Measurements from ENCODE around the gene GREB1.

DNA sequence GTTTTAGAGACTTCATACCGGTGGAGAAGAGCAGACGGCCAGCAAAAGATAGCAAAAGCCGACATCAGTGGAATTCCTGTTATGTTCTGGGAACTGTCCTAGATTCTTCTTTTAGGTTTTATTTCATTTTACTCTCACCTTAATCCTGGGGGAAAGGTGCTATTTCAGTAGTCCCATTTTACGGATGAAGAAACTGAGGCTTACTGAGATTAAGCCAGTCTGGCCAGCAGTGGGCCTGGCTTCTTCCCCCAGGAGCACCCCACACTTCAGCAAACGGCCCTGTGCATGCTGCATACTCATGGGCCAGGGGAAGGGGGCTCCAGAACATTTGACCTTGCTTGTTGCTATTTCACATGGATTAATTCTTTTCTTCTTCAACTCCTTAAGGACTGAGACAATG is 79.5 kb downstream of the GREB1 start:
- TF ChIP-seq, protein P1, sequence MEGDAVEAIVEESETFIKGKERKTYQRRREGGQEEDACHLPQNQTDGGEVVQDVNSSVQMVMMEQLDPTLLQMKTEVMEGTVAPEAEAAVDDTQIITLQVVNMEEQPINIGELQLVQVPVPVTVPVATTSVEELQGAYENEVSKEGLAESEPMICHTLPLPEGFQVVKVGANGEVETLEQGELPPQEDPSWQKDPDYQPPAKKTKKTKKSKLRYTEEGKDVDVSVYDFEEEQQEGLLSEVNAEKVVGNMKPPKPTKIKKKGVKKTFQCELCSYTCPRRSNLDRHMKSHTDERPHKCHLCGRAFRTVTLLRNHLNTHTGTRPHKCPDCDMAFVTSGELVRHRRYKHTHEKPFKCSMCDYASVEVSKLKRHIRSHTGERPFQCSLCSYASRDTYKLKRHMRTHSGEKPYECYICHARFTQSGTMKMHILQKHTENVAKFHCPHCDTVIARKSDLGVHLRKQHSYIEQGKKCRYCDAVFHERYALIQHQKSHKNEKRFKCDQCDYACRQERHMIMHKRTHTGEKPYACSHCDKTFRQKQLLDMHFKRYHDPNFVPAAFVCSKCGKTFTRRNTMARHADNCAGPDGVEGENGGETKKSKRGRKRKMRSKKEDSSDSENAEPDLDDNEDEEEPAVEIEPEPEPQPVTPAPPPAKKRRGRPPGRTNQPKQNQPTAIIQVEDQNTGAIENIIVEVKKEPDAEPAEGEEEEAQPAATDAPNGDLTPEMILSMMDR (IDR thresholded peaks at IDR 0.05): no peak
- TF ChIP-seq POLR2A (IDR thresholded peaks at IDR 0.05): no peak

Data from tibial nerve (tissue), 3 donors.